GM23338 (cell line): ENCODE data around the gene CYB5D1. TPM values are rescaled to one million over a fixed set of nuclear protein-coding genes. Genes with fewer than 3 reads are reported as not detected.

ENCODE experiments used
- ATAC-seq: fragments of 200-7000 bp; cut with Tn5 transposase; 3 replicates; pipeline ENCODE4 v1.9.1; 2020
- DNase-seq: peaks from one replicate; pipeline ENCODE4 v3.0.0-alpha.2; 2015; ENCODE audit warnings: low spot score
- H2AFZ ChIP-seq: fragments of 200-600 bp; sonication (generic); 2 replicates; pipeline ENCODE4 v1.8.0; 2016; ENCODE audit warnings: antibody characterized with exemption, mild to moderate bottlenecking, moderate library complexity
- H3F3A ChIP-seq: fragments of 200-600 bp; sonication (generic); replicated peaks from 2 replicates; pipeline ENCODE4 v1.8.0; 2017; ENCODE audit warnings: antibody characterized with exemption, mixed run types, low read depth
- H3K27ac ChIP-seq: fragments of 200-600 bp; sonication (generic); 2 replicates; pipeline ENCODE4 v1.6.1; 2016; ENCODE audit warnings: low read depth
- H3K27me3 ChIP-seq: fragments of 200-600 bp; sonication (generic); 2 replicates; pipeline ENCODE4 v1.8.0; 2016; ENCODE audit warnings: mild to moderate bottlenecking, mixed run types, moderate library complexity; ENCODE audit not compliant: insufficient read depth
- H3K36me3 ChIP-seq: fragments of 200-600 bp; sonication (generic); 2 replicates; pipeline ENCODE4 v1.8.0; 2016; ENCODE audit warnings: mild to moderate bottlenecking; ENCODE audit not compliant: insufficient read depth
- H3K4me1 ChIP-seq: fragments of 200-600 bp; sonication (generic); 2 replicates; pipeline ENCODE4 v1.8.0; 2016; ENCODE audit warnings: mild to moderate bottlenecking, moderate library complexity; ENCODE audit not compliant: insufficient read depth
- H3K4me2 ChIP-seq: fragments of 200-600 bp; sonication (generic); 2 replicates; pipeline ENCODE4 v1.7.1; 2017; ENCODE audit warnings: mixed run types
- H3K4me3 ChIP-seq: fragments of 200-600 bp; sonication (generic); 2 replicates; pipeline ENCODE4 v1.6.1; 2016; ENCODE audit warnings: mixed run types
- H3K79me2 ChIP-seq: fragments of 200-600 bp; sonication (generic); replicated peaks from 2 replicates; pipeline ENCODE4 v1.8.0; 2017; ENCODE audit warnings: mild to moderate bottlenecking; ENCODE audit not compliant: insufficient read depth
- H3K9me2 ChIP-seq: fragments of 200-600 bp; sonication (generic); 2 replicates; pipeline ENCODE4 v1.8.0; 2017; ENCODE audit not compliant: insufficient read depth
- H4K20me1 ChIP-seq: fragments of 200-600 bp; sonication (generic); replicated peaks from 2 replicates; pipeline ENCODE4 v1.8.0; 2017; ENCODE audit warnings: mild to moderate bottlenecking; ENCODE audit not compliant: insufficient read depth
- H3K27ac Mint-ChIP-seq: 2 replicates; pipeline ENCODE4 v1.8.0; 2020; ENCODE audit warnings: inconsistent platforms, mild to moderate bottlenecking, moderate library complexity, mixed read lengths
- H3K27me3 Mint-ChIP-seq: 3 replicates; pipeline ENCODE4 v1.8.0; 2022; ENCODE audit warnings: low read depth, mild to moderate bottlenecking, moderate library complexity, mixed read lengths, inconsistent platforms; ENCODE audit not compliant: insufficient read depth, poor library complexity
- H3K36me3 Mint-ChIP-seq: 3 replicates; pipeline ENCODE4 v1.8.0; 2021; ENCODE audit warnings: low read depth, mild to moderate bottlenecking, inconsistent platforms, moderate library complexity, mixed read lengths
- H3K4me1 Mint-ChIP-seq: 3 replicates; pipeline ENCODE4 v1.8.0; 2020; ENCODE audit warnings: mild to moderate bottlenecking, inconsistent platforms, mixed read lengths
- H3K4me3 Mint-ChIP-seq: 3 replicates; pipeline ENCODE4 v1.8.0; 2021; ENCODE audit warnings: moderate library complexity, mild to moderate bottlenecking, inconsistent platforms, mixed read lengths
- H3K9me3 Mint-ChIP-seq: 3 replicates; pipeline ENCODE4 v1.8.0; 2020; ENCODE audit warnings: moderate library complexity, mild to moderate bottlenecking, inconsistent platforms, mixed read lengths
- CREB1 ChIP-seq: fragments of 250-450 bp; sonication (Bioruptor Pico); IDR thresholded peaks from 2 replicates; pipeline ENCODE4 v1.5.0; 2020; ENCODE audit warnings: low read depth, mild to moderate bottlenecking, moderate library complexity
- EZH2 ChIP-seq: fragments of 200-600 bp; sonication (generic); IDR thresholded peaks from one replicate; pipeline ENCODE4 v1.8.0; 2017; ENCODE audit warnings: antibody characterized with exemption, mild to moderate bottlenecking, low read depth; ENCODE audit not compliant: unreplicated experiment
- POLR2AphosphoS5 ChIP-seq: IDR thresholded peaks from 2 replicates; pipeline ENCODE4 v1.6.1; 2016; ENCODE audit warnings: antibody characterized with exemption, low read depth
- STAT1 ChIP-seq: IDR thresholded peaks from one replicate; pipeline ENCODE4 v1.6.1; 2016; ENCODE audit warnings: antibody characterized with exemption; ENCODE audit not compliant: unreplicated experiment
- ZNF114 ChIP-seq: fragments of 250-450 bp; sonication (Bioruptor Pico); IDR thresholded peaks from 2 replicates; pipeline ENCODE4 v1.5.0; 2020; ENCODE audit warnings: mild to moderate bottlenecking, moderate library complexity
- polyA plus RNA-seq: library from polyadenylated mRNA; unstranded; fragments of >200 nt; fragmentation: Nextera tagmentation; extraction: Ambion mirVana; gene quantifications from 2 replicates; pipeline ENCODE4 v1.2.1, GENCODE V29; 2016
- total RNA-seq: library from RNA; depleted of rRNA; stranded (reverse); fragments of >200 nt; shearing (Covaris generic); gene quantifications from 2 replicates; pipeline ENCODE4 v1.2.3, GENCODE V29; 2014
- TF ChIP-seq, protein P1 (sequence below), 2 experiments: fragments of 200-600 bp in 1 of 2; sonication (generic) in 1 of 2; conservative IDR thresholded peaks; 2 replicates each; pipeline versions ENCODE4 v1.5.1 to v1.6.1; 2016 to 2017; ENCODE audit warnings: antibody characterized with exemption in 2 of 2, low read depth in 2 of 2, mild to moderate bottlenecking in 2 of 2, moderate library complexity in 1 of 2
- TF ChIP-seq, protein P2 (sequence below): IDR thresholded peaks from one replicate; pipeline ENCODE4 v1.6.1; 2018; ENCODE audit warnings: antibody characterized with exemption; ENCODE audit not compliant: unreplicated experiment

CYB5D1 gene
- total and polyA plus RNA-seq, 2 experiments from 2014 or later, result 3.5 to 8.4 TPM

DNA sequence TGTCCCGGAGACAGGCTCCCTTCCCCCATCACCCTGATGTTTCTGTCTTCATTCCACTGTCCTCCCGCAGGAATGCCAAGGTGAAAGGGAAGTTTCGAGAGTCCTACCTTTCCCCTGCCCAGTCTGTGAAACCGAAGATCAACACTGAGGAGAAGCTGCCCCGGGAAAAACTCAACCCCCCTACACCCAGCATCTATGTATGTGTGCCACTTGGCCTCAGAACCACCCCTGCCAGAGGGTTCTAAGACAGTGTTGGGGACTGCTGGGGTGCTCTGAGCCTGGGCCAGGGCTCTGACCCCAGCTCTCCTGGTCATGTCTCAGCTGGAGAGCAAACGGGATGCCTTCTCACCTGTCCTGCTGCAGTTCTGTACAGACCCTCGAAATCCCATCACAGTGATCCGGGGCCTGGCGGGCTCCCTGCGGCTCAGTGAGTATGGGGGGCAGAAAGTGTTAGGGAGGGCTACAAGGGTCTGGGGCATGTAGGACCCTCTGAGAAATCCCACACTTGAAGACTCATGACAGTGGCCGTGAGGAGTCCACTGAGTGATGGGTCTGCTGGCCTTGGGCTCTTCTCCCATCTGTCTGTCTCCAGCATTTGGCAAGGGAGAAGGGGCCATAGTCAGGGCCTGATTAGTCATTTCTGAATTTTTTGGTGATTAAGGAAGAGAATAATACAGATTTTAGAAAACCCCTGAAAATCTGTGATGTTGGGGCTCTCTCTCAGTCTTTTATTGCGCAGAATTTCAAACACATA lies 7.9 kb upstream of the CYB5D1 start:
- DNase-seq (no peak), ATAC-seq (no peak)
- no peak overlapping the region for H3K4me2 ChIP-seq
- Mint-ChIP-seq H3K27me3 (peaks cover 32% of the 10 kb centered on the region), H3K27ac (no peak overlapping the region), H3K4me1 (peaks cover 27% of the 10 kb centered on the region), H3K9me3 (no peaks in the 10 kb centered on the region; the same call in 2 of the 3 replicates), H3K4me3 (no peak overlapping the region), H3K36me3 (no peaks in the 10 kb centered on the region; the same call in 2 of the 3 replicates)
- no peaks in the 10 kb centered on the region for H3K79me2 ChIP-seq
- H3F3A ChIP-seq, result 0 out of 2 replicates have a peak, but pooled peaks cover 11% of the 10 kb centered on the region
- H3K36me3 ChIP-seq, result no peaks in the 10 kb centered on the region; the same call in 1 of the 2 replicates
- H3K9me2 ChIP-seq, result no peaks in the 10 kb centered on the region
- TF ChIP-seq, protein P1, sequence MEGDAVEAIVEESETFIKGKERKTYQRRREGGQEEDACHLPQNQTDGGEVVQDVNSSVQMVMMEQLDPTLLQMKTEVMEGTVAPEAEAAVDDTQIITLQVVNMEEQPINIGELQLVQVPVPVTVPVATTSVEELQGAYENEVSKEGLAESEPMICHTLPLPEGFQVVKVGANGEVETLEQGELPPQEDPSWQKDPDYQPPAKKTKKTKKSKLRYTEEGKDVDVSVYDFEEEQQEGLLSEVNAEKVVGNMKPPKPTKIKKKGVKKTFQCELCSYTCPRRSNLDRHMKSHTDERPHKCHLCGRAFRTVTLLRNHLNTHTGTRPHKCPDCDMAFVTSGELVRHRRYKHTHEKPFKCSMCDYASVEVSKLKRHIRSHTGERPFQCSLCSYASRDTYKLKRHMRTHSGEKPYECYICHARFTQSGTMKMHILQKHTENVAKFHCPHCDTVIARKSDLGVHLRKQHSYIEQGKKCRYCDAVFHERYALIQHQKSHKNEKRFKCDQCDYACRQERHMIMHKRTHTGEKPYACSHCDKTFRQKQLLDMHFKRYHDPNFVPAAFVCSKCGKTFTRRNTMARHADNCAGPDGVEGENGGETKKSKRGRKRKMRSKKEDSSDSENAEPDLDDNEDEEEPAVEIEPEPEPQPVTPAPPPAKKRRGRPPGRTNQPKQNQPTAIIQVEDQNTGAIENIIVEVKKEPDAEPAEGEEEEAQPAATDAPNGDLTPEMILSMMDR (conservative IDR thresholded peaks at IDR 0.05; ENCODE audit: low read depth in 2 of 2), result no peak
- TF ChIP-seq POLR2AphosphoS5 (no peak), STAT1 (no peak), ZNF114 (CRISPR knock-in tag) (no peak), CREB1 (CRISPR knock-in tag) (no peak)
- H3K4me1 ChIP-seq, result peaks cover 20% of the 10 kb centered on the region
- H4K20me1 ChIP-seq, result no peaks in the 10 kb centered on the region; the same call in 1 of the 2 replicates
- peaks cover 86% of the 10 kb centered on the region for H3K27me3 ChIP-seq
- no peak overlapping the region for H3K4me3 ChIP-seq
- no peak overlapping the region for H3K27ac ChIP-seq
- no peak overlapping the region for H2AFZ ChIP-seq

DNA sequence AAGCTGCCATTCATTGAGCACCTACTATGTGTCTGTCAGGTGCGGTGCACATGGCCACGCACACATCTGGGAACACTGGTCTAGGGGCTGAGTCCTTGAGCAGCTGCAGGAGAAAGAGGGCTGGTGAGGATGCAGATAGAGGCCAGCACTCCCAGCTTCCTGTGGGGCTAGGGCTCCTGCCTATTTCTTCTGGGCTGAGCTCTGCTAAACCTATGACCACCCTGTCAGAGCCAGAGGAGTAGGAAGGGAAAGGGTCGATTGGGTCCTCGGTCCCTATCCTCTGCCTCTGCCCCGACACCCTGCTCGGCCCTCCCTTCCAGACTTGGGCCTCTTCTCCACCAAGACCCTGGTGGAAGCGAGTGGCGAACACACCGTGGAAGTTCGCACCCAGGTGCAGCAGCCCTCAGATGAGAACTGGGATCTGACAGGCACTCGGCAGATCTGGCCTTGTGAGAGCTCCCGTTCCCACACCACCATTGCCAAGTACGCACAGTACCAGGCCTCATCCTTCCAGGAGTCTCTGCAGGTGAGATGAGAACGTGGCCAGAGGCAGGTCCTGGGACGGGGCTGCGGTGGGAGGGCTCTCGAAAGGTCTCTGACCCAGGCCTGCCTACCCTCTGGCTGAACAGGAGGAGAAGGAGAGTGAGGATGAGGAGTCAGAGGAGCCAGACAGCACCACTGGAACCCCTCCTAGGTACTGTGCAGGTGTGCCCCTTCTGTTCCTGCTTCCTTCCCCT lies 6.9 kb upstream of the CYB5D1 start:
- peak overlapping the region; percentile 97 for H2AFZ ChIP-seq
- peak overlapping the region; percentile 90 for H3K4me2 ChIP-seq
- no peaks in the 10 kb centered on the region; the same call in 1 of the 2 replicates for H3K36me3 ChIP-seq
- H3K27me3 ChIP-seq, result peaks cover 86% of the 10 kb centered on the region
- peak overlapping the region; percentile 80 for H3K4me3 ChIP-seq
- H3K4me1 Mint-ChIP-seq, result peaks cover 27% of the 10 kb centered on the region
- ATAC-seq (no peak), DNase-seq (no peak)
- H3K79me2 ChIP-seq, result no peaks in the 10 kb centered on the region
- H3K27me3 Mint-ChIP-seq, result peaks cover 28% of the 10 kb centered on the region
- H3K9me3 Mint-ChIP-seq, result no peaks in the 10 kb centered on the region; the same call in 2 of the 3 replicates
- H3K4me3 Mint-ChIP-seq, result peak overlapping the region; percentile 82
- H4K20me1 ChIP-seq, result no peaks in the 10 kb centered on the region; the same call in 1 of the 2 replicates
- peaks cover 28% of the 10 kb centered on the region for H3K4me1 ChIP-seq
- H3K36me3 Mint-ChIP-seq, result no peaks in the 10 kb centered on the region; the same call in 2 of the 3 replicates
- H3K27ac Mint-ChIP-seq, result no peak overlapping the region
- H3K27ac ChIP-seq, result no peak overlapping the region
- 0 out of 2 replicates have a peak, but pooled peaks cover 11% of the 10 kb centered on the region for H3F3A ChIP-seq
- TF ChIP-seq, protein P2, sequence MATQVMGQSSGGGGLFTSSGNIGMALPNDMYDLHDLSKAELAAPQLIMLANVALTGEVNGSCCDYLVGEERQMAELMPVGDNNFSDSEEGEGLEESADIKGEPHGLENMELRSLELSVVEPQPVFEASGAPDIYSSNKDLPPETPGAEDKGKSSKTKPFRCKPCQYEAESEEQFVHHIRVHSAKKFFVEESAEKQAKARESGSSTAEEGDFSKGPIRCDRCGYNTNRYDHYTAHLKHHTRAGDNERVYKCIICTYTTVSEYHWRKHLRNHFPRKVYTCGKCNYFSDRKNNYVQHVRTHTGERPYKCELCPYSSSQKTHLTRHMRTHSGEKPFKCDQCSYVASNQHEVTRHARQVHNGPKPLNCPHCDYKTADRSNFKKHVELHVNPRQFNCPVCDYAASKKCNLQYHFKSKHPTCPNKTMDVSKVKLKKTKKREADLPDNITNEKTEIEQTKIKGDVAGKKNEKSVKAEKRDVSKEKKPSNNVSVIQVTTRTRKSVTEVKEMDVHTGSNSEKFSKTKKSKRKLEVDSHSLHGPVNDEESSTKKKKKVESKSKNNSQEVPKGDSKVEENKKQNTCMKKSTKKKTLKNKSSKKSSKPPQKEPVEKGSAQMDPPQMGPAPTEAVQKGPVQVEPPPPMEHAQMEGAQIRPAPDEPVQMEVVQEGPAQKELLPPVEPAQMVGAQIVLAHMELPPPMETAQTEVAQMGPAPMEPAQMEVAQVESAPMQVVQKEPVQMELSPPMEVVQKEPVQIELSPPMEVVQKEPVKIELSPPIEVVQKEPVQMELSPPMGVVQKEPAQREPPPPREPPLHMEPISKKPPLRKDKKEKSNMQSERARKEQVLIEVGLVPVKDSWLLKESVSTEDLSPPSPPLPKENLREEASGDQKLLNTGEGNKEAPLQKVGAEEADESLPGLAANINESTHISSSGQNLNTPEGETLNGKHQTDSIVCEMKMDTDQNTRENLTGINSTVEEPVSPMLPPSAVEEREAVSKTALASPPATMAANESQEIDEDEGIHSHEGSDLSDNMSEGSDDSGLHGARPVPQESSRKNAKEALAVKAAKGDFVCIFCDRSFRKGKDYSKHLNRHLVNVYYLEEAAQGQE, result no peak
- TF ChIP-seq EZH2, result peak; percentile 16
- no peaks in the 10 kb centered on the region for H3K9me2 ChIP-seq
